Measurements from ENCODE around the gene LY6G6F.

DNA sequence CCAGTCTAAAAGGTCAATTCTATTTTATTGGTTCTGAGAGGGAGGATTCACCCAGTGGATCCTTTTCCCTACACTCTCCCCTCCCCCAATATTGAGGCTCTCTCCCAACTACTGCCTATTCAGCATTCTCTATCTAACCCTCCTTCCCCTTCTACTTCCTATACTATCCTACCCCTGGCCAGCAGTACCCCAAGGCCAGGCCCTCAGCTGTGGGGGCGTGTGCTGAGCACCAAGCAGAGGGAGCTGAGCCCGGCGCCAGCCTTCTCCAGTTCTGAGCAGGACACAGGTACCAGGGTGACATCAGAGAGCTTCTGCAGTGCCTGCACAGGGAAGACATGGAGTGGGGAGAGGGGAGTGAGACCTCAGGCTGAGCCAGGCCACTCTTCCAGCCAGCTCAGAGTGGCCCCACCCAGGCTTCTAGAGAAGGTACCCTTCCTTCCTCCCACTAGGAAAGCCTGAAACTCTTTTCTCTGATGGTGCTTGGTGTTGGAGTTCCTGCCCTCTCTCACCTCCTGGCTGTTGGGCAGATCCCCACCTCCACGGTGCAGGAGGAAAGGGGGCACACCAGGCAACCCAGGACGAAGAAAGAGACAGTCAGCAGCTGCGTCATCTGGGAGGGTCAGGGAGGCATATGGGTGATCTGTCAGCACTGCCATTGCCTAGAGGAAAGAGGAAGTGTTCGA is 20.5 kb downstream of the LY6G6F start:
- TF ChIP-seq, protein P1, sequence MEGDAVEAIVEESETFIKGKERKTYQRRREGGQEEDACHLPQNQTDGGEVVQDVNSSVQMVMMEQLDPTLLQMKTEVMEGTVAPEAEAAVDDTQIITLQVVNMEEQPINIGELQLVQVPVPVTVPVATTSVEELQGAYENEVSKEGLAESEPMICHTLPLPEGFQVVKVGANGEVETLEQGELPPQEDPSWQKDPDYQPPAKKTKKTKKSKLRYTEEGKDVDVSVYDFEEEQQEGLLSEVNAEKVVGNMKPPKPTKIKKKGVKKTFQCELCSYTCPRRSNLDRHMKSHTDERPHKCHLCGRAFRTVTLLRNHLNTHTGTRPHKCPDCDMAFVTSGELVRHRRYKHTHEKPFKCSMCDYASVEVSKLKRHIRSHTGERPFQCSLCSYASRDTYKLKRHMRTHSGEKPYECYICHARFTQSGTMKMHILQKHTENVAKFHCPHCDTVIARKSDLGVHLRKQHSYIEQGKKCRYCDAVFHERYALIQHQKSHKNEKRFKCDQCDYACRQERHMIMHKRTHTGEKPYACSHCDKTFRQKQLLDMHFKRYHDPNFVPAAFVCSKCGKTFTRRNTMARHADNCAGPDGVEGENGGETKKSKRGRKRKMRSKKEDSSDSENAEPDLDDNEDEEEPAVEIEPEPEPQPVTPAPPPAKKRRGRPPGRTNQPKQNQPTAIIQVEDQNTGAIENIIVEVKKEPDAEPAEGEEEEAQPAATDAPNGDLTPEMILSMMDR (IDR thresholded peaks at IDR 0.05), result no peak
- no peak for TF ChIP-seq FOSB (CRISPR knock-in tag; IDR thresholded peaks at IDR 0.05)
- TF ChIP-seq, protein P2, sequence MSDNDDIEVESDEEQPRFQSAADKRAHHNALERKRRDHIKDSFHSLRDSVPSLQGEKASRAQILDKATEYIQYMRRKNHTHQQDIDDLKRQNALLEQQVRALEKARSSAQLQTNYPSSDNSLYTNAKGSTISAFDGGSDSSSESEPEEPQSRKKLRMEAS (IDR thresholded peaks at IDR 0.05), result no peak
